Measurements from ENCODE around the gene VBP1.
"Not testable (repeated sequence)": the region's sequence is repeated elsewhere in the genome, so short reads cannot be mapped to it uniquely, and the experiment has no call there.

VBP1 gene

DNA sequence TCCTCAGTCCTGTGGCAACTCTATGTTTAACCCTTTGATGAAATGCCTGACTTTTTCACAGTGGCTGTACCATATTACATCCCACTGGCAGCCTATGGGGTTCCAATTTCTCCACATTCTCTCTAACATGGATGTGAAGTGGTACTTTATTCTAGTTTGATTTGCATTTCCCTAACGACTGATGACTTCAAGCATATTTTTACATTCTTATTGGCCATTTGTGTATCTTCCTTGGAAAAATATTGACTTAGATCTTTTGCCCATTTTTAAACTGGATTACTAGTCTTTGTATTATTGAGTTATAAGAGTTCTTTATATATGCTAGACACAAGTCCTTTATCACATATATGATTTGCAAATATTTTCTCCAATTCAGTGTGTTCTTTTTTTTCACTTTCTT, 50.2 kb downstream of the VBP1 start:
- no peak for DNase-seq

DNA sequence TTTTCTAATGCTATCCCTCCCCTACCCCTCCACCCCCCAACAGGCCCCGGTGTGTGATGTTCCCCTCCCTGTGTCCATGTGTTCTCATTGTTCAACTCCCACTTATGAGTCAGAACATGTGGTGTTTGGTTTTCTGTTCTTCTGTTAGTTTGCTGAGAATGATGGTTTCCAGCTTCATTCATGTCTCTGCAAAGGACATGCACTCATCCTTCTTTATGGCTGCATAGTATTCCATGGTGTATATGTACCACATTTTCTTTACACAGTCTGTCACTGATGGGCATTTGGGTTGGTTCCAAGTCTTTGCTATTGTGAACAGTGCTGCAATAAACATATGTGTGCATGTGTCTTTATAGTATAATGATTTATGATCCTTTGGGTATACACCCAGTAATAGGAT, 51.7 kb downstream of the VBP1 start:
- DNase-seq, result not testable (repeated sequence)

DNA sequence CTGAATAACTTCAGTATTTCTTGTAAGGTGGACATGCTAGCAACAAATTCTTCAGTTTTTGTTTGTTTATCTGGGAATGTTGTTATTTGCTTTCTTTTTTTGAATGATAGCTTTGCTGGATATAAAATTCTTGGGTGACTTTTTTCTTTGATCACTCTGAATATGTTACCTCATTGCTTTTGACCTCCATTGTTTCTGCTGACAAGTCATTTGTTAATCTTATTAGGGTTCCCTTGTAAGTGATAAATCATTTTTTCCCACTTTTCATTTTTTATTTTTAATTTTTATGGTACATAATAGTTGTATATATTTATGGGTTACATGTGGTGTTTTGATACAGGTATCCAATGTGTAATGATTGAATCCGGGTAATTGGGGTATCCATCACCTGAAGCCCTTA, 54.7 kb downstream of the VBP1 start:
- no peak for DNase-seq

DNA sequence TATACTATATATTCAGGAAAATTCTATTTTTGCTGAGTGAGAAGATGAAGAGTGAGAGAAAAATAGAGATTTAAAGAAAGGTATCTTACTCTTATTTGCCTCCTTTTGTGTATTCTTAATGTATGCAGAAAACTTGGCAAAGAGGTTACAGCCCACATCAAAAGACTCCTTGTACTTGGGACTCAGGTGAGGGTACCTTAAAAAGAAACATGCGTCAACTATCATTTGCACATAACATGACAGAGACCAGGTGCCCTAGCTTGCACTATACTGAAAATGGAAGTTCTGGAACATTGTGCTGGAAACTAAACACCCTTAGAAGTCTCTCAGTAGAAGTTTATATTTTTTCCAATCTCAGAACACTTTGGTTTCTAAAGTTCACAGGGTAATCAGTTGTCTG, 63.6 kb downstream of the VBP1 start:
- DNase-seq, result no peak
